Measurements from ENCODE around the gene EGFR.

Gene EGFR

GRCh38 chr7:55249332-55249731, 230.5 kb downstream of the EGFR start:
- no peak for DNase-seq (ENCODE audit: low spot score)

GRCh38 chr7:55250313-55250712, 231.5 kb downstream of the EGFR start:
- no peak for DNase-seq (ENCODE audit: low spot score)

GRCh38 chr7:55251313-55251712, 232.5 kb downstream of the EGFR start:
- DNase-seq (ENCODE audit: low spot score) = no peak

GRCh38 chr7:55251911-55252310, 233.1 kb downstream of the EGFR start:
- DNase-seq (ENCODE audit: low spot score) = no peak

GRCh38 chr7:55252386-55252785, 233.6 kb downstream of the EGFR start:
- DNase-seq (ENCODE audit: low spot score) = no peak

- no peak for DNase-seq (ENCODE audit: low spot score)
Measured at GRCh38 chr7:55253188-55253587, 234.4 kb downstream of the EGFR start.

- no peak for DNase-seq (ENCODE audit: low spot score)
Measured at GRCh38 chr7:55254242-55254595, 235.4 kb downstream of the EGFR start.

- DNase-seq (ENCODE audit: low spot score) = peak; percentile 55
Measured at GRCh38 chr7:55254596-55255495, 236.0 kb downstream of the EGFR start.

GRCh38 chr7:55255496-55256445, 237.0 kb downstream of the EGFR start:
- DNase-seq (ENCODE audit: low spot score) = peak; percentile 72

- DNase-seq (ENCODE audit: low spot score) = no peak
Measured at GRCh38 chr7:55258631-55259030, 239.8 kb downstream of the EGFR start.

- DNase-seq (ENCODE audit: low spot score) = no peak
Measured at GRCh38 chr7:55260171-55260570, 241.4 kb downstream of the EGFR start.

GRCh38 chr7:55260676-55261385, 242.0 kb downstream of the EGFR start:
- DNase-seq (ENCODE audit: low spot score) = no peak

All from pons (tissue), 1 donor.